Measurements from ENCODE around the gene AGMAT.

- TF ChIP-seq CTCF (IDR thresholded peaks at IDR 0.05): no peak
- no peak for TF ChIP-seq EP300 (IDR thresholded peaks at IDR 0.05)
- TF ChIP-seq POLR2A (IDR thresholded peaks at IDR 0.05): no peak
Measured at GRCh38 chr1:15616373-15617172, 31.7 kb upstream of the AGMAT start.
